Middle frontal gyrus (tissue), 1 donor: ENCODE measurements around the gene CLEC2D.
A peak's percentile ranks its signal among the peaks of the same experiment; 100 is the strongest.
"Not testable (repeated sequence)": the region's sequence is repeated elsewhere in the genome, so short reads cannot be mapped to it uniquely, and the experiment has no call there.

ENCODE experiments used
- DNase-seq: peaks from one replicate; pipeline ENCODE4 v3.0.0-alpha.2; 2015; ENCODE audit warnings: low spot score; ENCODE audit errors: extremely low spot score

The CLEC2D gene

GRCh38 chr12:9651265-9651729 lies 18.2 kb upstream of the CLEC2D start:
- DNase-seq = no peak

GRCh38 chr12:9660046-9660445 lies 9.5 kb upstream of the CLEC2D start:
- DNase-seq = no peak

GRCh38 chr12:9661720-9662119 lies 7.8 kb upstream of the CLEC2D start:
- DNase-seq = no peak

GRCh38 chr12:9662488-9662887 lies 7.0 kb upstream of the CLEC2D start:
- no peak for DNase-seq

- DNase-seq = no peak
Observed at GRCh38 chr12:9667403-9668160, 1.9 kb upstream of the CLEC2D start.

- no peak for DNase-seq
Observed at GRCh38 chr12:9668161-9669018, 1.1 kb upstream of the CLEC2D start.

- DNase-seq = no peak
Observed at GRCh38 chr12:9669019-9669326, 540 bp upstream of the CLEC2D start.

- DNase-seq = not testable (repeated sequence)
Observed at GRCh38 chr12:9672340-9672739, 2.8 kb downstream of the CLEC2D start.

GRCh38 chr12:9673404-9674225 lies 4.1 kb downstream of the CLEC2D start:
- DNase-seq = no peak

- no peak for DNase-seq
Observed at GRCh38 chr12:9674226-9674590, 4.7 kb downstream of the CLEC2D start.

GRCh38 chr12:9682508-9682907 lies 13.0 kb downstream of the CLEC2D start:
- not testable (repeated sequence) for DNase-seq

GRCh38 chr12:9682949-9683348 lies 13.4 kb downstream of the CLEC2D start:
- not testable (repeated sequence) for DNase-seq

GRCh38 chr12:9685366-9685765 lies 15.9 kb downstream of the CLEC2D start:
- not testable (repeated sequence) for DNase-seq

GRCh38 chr12:9685915-9686314 lies 16.4 kb downstream of the CLEC2D start:
- DNase-seq = no peak

- no peak for DNase-seq
Observed at GRCh38 chr12:9687228-9687627, 17.7 kb downstream of the CLEC2D start.

- no peak for DNase-seq
Observed at GRCh38 chr12:9692909-9693308, 23.4 kb downstream of the CLEC2D start.

GRCh38 chr12:9694241-9694640 lies 24.7 kb downstream of the CLEC2D start:
- peak; percentile 6 for DNase-seq

- DNase-seq = not testable (repeated sequence)
Observed at GRCh38 chr12:9695150-9695549, 25.6 kb downstream of the CLEC2D start.

GRCh38 chr12:9695661-9696060 lies 26.1 kb downstream of the CLEC2D start:
- not testable (repeated sequence) for DNase-seq

GRCh38 chr12:9697619-9698018 lies 28.1 kb downstream of the CLEC2D start:
- DNase-seq = no peak

- no peak for DNase-seq
Observed at GRCh38 chr12:9698681-9699080, 29.2 kb downstream of the CLEC2D start.
